GM12873 (cell line): Measurements from ENCODE around the gene KRT84.

Experiments used
- CTCF ChIP-seq: IDR thresholded peaks from 2 replicates; pipeline ENCODE4 v1.5.1; 2012; ENCODE audit warnings: low read depth, mild to moderate bottlenecking, moderate library complexity, low read length, control low read depth; ENCODE audit not compliant: insufficient read depth; ENCODE audit errors: missing control alignments

The KRT84 gene

GRCh38 chr12:52417740-52418139 lies 32.3 kb upstream of the KRT84 start:
- no peak for TF ChIP-seq CTCF

GRCh38 chr12:52416795-52417194 lies 31.3 kb upstream of the KRT84 start:
- TF ChIP-seq CTCF: no peak

GRCh38 chr12:52415870-52416750 lies 30.7 kb upstream of the KRT84 start:
- TF ChIP-seq CTCF: no peak

DNA sequence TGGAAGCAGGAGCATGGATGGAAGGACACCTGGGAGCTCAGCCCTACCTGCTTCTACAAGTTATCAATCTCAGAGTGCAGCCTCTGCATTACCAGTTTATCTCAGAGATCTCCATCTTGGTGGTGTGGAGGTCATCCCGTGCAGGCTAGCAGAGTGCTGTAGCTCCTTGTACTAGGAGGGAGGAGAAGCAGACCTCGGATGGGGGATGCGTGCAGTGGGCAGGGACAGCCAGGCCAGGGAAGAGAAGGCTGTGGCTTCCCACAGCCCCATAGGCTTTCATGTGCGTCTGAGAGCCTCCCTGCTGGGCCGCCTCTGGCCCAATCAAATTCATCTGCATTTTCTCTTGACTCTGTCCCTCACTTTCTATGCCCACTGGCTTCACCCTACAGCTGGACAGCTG lies 29.5 kb upstream of the KRT84 start:
- TF ChIP-seq CTCF: no peak

GRCh38 chr12:52413782-52414345 lies 28.4 kb upstream of the KRT84 start:
- TF ChIP-seq CTCF: peak; percentile 15

DNA sequence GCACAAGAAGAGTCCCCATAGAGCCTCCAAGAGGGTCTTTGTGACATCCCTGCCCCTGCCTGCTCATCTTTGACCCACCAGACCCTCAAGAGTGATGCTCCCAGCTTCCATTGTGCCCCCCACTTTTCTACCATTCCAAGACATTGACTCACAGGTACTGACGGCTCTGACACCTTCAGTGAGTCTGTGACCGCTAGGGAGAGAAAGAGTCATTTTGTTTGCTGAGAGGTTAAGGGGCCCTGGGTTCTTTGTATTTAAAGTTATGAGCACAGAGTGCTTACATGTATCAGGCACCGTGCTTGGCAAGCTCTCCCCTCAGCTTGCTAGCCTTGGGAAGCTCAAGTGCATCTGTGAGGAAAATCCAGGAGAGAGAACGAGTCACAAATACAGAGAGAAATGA lies 27.8 kb upstream of the KRT84 start:
- no peak for TF ChIP-seq CTCF

DNA sequence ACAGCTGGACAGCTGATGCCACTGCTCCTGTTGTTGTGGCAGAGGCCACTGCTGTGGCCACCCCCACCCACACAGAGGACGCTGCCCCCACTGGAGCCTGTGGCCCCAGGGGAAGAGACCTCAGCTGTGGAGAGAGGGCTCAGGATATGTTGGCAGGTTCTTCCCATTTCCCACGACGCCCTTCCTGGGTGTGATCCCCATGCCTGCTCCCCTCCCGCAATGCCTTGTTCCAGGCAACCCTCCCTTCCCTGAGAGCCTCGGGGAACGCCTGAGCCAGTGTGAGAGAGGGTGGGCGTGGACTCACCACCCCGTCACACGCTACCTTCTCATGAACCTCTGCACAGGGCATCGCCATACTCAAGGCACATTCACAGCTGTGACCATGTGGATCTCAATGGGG lies 26.4 kb upstream of the KRT84 start:
- TF ChIP-seq CTCF: no peak
